ENCODE data around the gene KCTD3.

KCTD3 gene

DNA sequence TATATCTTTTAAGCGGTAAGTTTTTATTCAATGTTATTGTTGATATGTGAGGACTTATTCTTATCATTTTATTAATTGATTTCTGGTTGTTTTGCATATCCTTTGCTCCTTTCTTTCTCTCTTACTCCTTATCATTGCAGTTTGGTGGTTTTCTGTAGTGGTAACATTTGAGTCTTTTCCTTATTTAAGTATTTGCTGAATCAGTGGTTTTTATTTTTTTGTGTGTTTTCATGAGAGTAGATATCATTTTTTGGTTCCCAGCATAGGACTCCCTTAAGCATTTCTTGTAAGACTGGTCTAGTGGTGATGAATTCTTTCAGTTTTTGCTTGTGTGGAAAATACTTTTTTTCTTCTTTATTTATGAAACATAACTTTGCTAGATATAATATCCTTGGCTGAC, 12.2 kb upstream of the KCTD3 start:
- intact Hi-C loops (cut with DNase I) = no loop called here
- no peak for DNase-seq

DNA sequence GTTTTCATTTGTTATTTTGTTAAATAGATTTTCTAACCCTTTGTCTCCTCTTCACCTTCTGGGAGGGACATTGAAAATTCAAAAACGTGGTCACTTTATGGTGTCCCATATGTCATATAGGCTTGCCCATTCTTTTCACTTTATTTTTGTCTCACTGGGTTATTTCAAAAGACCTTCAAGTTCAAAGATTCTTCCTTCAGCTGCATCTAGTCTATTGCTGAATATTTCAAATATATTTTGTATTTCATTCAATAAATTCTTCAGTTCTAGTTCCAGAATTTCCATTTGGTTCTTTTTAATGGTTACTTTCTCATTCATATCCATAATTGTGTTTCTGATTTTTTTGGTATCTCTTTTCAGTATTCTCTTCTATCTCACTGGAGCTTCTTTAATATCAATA, 11.6 kb upstream of the KCTD3 start:
- intact Hi-C loops (cut with DNase I) = no loop called here
- DNase-seq = no peak

DNA sequence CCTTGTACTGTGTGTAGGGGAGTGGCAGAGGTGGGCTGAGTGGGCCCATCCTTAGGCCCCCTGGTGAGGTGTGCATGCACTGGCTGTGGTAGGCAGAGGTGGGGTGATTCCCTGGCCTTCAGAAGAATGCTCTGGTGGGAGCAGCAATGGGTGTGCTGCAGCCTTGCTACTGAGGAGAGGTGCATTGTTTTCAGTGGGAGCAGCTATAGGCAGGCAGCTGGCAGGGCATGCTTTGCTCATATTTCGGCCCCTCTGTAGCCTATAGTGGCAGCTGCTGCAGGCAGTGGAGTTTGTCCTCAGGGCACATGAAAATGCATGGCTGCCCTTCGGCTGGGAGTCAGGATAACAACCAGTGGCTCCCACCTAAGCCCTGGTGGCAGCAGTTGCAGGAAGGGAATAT, 10.1 kb upstream of the KCTD3 start:
- DNase-seq = no peak
- intact Hi-C loops (cut with DNase I) = no loop called here

DNA sequence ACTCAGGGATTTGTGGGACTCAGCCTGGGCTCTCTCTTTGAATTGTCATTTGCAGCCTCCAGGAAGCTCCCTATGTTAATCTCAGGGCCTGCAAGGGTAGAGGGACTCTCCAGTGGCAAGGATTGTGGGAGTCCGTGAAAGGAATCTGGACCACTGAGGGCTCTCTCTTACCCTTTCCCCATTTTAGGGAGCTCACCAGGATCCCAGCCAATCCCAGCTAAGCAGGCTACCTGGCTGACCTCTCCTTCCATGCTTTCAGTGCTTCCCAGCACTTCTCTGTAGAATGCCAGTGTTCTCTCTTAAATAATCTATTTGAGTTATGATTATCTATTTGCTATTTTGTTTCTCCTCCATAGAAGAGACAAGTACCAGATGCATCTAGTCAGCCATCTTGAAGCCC, 9.6 kb upstream of the KCTD3 start:
- DNase-seq = no peak
- intact Hi-C loops (cut with DNase I) = no loop called here

DNA sequence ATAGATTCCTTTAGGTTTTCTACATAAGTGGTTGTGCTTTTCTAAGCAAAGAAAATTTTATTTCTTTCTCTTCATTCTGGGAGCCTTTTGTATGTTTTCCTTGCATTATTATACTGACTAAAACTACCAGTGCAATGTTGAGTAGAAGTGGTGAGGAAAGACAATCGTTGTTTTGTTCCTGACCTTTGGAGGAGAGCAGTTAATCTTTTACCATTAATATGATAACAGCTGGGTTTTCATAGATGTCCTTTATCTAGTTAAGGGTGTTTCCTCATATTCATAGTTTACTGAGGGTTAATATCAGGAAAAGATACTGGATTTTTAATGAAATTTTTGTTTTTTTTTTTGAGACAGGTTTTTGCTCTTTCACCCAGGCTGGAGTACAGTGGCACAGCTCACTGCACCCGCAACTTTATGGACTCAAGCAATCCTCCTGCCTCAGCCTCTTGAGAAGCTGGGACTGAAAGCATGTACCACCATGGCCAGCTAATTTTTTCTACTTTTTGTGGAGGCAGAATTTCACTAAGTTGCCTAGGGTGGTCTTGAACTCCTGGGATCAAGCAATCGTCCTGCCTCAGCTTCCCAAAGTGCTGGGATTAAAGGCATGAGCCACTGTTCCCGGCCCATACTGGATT, 9.0 kb upstream of the KCTD3 start:
- intact Hi-C loops (cut with DNase I) = no loop called here
- no peak for DNase-seq

DNA sequence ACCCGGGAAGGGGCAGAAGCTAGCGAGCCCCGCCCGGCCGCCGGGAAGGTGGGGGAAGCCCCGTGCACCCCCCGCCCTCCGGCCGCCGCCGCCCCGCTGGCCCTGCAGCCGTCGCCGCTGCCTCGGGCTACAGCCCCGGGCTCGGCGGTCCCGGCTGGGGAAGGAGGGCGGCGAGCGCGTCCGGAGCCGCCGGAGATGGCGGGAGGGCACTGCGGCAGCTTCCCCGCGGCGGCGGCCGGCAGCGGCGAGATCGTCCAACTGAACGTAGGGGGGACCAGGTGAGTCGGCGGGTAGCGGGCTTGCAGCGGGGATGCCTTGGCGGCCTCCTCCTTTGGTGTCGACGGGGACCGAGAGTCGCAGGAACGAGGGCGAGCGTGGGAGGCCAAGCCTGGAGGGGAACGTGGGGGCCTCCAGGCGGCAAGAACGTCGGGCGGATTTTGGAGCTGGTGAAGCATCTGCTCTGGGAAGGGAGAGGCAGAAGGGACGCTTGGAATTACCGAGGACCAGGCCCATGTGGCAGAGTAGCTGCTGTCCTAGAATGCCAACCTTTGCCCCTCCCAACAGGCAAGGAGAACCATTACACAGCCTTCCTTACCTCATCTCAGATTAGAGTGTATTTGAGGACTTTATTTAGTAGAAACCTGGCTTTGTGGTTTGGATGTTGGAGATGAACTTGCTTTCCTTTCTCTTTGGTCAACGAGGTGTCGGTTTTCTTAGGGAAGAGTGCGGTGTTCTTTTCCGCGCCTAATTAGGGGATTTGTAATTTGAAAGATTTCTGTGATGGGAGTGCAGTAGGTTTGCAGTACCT, 591 bp downstream of the KCTD3 start:
- intact Hi-C loops (cut with DNase I) = no loop called here
- peak; percentile 22 to 85 (median 68) for DNase-seq

DNA sequence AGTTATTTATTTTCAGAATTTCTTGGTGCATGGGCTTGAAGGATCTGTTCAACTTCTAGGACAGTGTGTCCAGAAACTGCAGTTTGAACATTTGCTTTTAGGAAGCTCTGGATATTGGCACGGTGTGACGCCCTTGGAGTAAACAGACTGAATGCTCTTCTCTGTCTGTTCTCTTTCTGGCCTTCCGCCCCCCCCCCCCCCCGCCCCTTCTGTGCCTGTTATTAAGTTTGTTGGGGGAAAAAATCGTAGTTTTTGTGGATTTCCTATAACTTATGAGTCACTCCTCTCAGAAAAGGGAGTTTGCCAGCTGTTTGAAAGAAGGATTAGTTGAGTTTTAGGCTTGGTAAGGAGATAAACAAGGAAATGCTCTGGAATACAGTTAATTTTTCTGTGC, 1.2 kb downstream of the KCTD3 start:
- DNase-seq = peak in 26 of 42 donors; percentile 5 to 66 (median 37)
- intact Hi-C loops (cut with DNase I) = no loop called here

DNA sequence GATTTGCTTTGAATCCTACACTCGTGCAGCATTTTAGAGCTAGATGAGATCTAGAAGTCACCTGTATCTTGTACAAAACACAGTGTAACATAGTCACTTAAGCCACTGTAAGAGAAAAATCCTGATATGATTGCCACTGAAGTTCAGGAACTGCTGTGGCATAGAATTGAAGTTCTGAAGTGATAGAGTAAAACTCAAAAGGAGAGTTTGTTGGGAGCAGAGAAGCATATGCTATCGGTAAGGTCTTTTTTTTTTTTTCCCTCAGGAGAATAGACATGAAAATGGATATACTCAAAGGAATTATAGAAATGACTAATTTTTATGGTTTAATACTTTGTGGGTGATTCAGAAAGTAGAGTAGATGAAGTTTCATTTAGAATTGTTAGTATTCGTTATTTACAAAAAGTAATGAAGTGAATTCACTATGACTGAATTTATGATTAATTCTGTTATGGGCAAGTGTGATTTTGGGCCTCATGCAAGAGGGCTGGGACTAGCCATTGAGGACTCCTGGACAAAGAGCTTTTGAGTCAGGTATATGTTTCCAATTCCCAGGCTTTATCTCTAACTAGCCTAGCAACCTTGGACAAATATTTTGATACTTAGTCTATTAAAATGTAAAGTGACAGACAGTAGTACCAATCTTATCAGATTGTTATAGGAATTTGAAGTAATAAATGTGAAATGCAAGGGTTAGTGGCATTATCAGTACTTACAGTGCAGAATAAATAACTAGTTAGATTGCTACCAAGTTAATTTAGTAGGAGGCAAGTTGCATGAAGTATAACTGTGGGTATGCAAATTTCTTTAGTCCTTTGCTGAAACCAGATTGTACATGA, 3.1 kb downstream of the KCTD3 start:
- intact Hi-C loops (cut with DNase I) = no loop called here
- DNase-seq = no peak

DNA sequence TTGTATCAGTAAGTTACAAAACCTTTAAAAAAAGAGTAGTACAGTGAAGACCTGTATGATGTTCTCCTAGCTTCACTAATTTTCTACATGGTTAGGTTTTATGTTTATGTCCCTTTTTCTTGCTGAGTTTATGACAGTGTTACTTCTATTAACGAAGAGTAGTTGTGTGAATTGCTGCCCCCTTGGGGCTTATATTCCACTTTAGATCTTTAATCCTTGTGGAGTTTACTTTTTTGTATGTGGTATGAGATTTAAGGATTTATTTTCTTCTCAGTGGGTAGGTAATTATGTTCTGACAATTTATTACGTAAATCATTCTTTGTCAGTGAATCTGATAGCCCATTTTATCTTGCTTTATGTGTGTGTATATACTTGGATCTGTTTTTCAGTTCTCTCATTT, 14.8 kb downstream of the KCTD3 start:
- no peak for DNase-seq
- intact Hi-C loops (cut with DNase I) = no loop called here

DNA sequence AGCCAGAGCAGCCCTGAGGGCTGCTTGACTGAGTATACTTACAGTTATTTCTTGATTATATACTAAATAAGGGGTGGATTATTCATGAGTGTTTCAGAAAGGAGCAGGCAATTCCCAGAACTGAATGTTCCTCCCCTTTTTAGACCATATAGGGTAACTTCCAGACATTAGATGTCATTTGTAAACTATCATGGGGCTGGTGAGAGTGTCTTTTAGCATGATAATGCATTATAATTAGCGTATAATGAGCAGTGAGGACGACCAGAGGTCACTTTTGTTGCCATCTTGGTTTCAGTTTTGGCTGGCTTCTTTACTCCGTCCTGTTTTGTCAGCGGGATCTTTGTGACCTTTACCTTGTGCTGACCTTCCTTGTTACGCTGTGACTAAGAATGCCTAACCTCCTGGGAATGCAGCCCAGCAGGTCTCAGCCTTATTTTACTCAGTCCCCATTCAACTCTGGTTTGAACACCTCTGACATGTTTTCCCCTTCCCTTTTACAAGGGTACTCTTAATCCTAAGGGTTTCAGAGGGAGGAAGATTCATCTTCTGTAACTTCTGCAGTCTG, 16.2 kb downstream of the KCTD3 start:
- intact Hi-C loops (cut with DNase I) = no loop called here

DNA sequence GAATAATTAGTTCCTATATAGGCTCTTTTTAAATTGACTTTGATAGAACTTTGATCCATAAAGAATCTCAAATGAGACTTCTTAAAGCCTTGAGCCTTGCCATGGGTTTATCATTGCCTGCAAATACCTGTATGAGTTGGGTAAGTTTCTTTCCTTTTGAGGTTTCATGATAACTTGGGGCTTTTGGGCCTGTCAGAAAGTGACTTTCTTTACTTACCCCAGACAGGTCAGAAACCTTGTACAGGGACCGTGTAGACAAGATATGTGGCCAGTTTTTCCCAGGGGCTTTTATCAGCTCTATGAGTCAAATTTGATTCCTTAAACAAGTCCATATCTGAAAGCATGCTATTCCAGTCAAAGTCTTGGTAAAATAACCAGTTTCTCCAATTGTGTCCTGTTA, 17.3 kb downstream of the KCTD3 start:
- intact Hi-C loops (cut with DNase I) = no loop called here
- DNase-seq = no peak

More for the DNA sequence above, 16.2 kb downstream of the KCTD3 start:
- no peak for DNase-seq

DNA sequence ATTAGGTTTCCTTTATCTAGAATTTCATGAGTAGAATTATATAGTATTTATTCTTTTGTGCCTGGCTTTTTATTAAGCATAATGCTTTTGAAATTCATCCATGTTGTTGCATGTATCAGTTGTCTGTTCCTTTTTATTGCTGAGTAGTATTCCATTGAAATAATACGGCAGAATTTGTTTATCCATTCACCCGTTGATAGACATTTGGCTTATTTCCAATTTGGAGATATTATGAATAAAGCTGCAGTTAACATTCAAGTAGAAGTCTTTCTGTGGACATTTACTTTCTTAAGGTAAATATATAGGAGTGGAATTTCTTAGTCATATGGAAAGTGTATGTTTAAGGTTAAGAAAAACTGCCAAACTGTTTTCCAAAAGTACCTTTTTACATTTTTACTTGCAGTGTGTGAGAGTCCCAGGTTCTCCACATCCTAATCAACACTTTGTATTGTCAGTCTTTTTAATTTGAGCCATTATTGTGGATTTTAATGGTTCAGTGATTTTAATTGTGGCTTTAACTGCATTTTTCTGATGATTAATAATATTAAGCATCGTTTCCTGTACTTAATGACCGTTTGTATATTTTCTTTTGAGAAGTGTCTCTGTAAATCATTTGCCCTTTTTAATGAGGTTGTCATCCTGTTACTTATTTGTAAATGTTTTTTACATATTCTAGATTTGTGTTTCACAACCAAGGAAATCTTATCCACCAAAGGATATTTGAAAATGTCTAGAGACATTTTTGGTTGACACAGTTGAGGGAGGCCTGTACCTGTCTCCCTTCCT, 22.7 kb downstream of the KCTD3 start:
- intact Hi-C loops (cut with DNase I) = no loop called here
- DNase-seq = no peak

DNA sequence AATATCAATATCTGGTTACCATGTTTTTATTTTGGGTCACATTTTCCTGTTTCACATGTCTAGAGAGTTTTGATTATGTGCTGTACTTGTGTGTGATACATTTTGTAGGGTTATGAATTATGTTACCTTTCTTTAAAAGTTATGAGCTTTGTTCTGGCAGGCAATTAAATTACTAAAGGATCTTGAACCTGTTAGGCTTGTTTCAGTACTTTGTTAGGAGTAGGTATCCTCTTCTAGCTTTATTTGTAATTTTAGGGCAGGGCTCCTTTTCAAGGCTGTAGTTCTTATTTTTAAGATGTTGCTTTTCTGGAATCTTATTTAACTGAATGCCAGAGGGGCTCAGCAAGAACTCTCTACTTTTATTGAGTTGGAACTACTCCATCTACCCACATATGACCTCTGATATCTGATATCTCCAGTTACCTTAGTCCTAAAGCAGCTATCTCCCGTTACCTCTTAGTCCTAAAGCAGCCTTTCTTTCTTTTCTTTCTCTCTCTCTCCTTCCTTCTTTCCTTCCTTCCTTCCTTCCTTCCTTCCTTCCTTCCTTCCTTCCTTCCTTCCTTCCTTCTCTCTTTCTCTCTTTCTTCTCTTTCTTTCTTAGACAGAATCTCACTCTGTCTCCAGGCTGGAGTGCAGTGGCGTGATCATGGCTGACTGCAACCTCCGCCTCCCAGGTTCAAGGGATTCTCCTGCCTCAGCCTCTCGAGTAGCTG, 23.8 kb downstream of the KCTD3 start:
- no peak for DNase-seq
- intact Hi-C loops (cut with DNase I) = no loop called here

DNA sequence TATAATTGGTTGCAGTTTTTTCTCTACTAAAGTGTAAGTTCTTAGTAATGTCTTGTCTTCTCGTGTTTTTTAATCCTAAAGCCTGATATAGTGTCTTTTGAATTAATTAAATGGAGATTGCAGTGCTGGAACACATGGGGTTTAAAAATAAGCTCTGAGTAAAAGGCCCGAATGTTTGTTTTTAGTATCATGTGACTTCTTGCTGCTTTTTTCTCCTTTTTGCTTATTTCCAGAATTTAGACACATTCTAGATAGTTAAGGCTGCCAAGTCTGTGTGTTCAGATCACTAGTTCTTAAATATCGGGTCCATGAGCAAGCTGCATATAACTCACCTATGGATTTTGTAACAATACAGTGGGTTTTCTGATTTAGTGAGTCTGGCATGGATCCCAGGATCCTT, 27.5 kb downstream of the KCTD3 start:
- DNase-seq = no peak

DNA sequence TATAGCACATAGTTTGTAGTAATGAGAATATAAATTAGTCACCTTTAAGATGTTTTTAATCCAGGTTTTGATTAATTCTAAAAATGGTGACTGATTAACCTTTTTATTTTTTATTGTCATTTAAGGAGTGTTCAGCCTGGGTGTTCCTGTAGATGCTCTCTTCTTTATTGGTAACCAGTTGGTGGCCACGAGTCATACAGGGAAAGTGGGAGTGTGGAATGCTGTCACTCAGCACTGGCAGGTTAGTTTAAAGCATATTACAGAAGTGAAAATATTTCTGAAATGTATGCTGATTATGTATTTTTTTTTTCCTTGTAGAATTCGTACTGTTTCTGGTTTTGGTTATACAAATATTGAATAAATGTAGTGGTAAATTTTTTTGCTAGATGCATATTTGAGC, 28.1 kb downstream of the KCTD3 start:
- intact Hi-C loops (cut with DNase I) = no loop called here
- no peak for DNase-seq

More for the DNA sequence above, 27.5 kb downstream of the KCTD3 start:
- intact Hi-C loops (cut with DNase I) = no loop called here

DNA sequence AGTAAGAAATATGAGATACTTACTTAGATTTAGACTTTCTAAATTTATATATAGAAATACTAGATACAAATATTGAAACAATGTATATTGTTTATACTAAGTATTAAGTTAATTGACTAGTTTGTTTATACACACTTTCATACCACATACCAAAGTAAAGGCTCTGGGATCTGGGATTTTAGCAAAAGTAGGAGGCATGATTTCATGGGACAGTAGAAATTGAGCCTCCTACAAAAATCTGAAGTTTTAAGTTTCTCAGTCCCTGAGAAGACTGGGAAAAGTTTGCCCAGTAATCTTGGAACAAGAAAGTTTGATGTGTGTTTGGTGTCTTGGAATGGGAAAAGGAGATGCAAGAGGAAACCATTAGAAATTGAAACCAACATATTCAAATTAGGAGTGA, 30.9 kb downstream of the KCTD3 start:
- intact Hi-C loops (cut with DNase I) = no loop called here
- DNase-seq = no peak

DNA sequence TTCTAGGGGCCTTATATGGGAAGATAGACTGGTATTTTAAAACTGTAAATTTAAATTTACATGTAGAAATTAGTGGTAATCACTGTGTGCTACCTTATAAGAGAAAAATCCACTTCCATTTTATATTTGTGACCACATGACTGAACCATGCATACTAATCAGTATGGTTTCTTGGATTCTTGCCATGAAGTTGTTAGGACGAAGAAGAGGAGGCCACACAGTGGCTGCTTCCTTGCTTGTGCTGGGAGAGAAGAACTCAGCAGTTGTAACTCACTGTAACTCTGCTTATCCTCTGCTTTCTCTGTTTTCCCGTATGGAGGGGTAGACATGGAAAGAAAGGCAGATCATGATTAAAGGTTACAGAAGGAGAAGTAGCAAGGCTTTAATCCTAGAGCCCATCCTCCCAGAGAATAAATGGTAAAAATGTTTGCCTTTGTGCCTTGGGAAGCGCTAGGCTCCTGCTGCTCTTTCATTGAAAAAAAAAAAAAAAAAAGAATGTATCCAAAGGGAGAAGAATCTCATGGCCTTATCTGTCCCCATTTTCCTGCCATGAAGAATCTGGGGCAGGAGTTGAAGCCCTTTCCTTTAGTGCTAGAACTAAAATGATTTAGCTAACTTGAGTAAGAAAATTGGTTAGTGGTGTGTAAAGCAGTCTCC, 32.4 kb downstream of the KCTD3 start:
- no peak for DNase-seq
- intact Hi-C loops (cut with DNase I) = no loop called here

DNA sequence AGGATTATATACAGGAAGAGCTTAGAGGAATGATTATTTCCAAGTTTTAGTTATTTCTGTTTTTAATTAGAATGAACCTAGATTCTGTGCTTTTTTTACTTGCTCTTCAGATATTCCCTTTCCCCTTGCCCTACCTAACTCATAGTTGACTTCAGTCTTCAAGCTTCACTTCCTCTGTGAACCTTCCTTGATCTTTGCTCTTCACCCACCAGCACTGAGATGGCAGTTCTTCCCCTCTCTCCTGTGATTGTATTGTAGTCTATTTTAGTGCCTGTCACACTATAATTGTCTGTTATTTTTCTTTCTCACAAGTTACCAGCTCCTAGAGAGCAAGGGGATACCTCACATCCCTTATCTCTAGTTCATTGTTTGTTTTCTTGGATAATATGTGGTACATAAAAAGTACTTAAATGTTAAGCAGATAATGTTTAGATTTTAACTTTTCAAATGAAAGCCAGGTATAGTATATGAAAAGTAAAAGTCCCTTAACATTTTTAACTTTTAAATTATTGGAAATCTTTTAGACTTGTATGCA, 33.2 kb downstream of the KCTD3 start:
- no peak for DNase-seq
- intact Hi-C loops (cut with DNase I) = no loop called here

Data from head of caudate nucleus (tissue), 42 donors.